Neural progenitor cell (in vitro differentiated cells): ENCODE data around the gene PHF12. TPM values are rescaled to one million over a fixed set of nuclear protein-coding genes. Genes with fewer than 3 reads are reported as not detected.

Experiments
- DNase-seq: peaks from one replicate; pipeline ENCODE4 v3.0.0-alpha.2; 2016; ENCODE audit warnings: low spot score
- H2AFZ ChIP-seq: fragments of 200-600 bp; sonication (generic); replicated peaks from 2 replicates; pipeline ENCODE4 v1.6.1; 2016; ENCODE audit warnings: antibody characterized with exemption
- H3F3A ChIP-seq: fragments of 200-600 bp; sonication (generic); 2 replicates; pipeline ENCODE4 v1.6.1; 2016; ENCODE audit warnings: antibody characterized with exemption, low read depth
- H3K27ac ChIP-seq: fragments of 200-600 bp; sonication (generic); 2 replicates; pipeline ENCODE4 v1.5.1; 2016; ENCODE audit warnings: mild to moderate bottlenecking
- H3K27me3 ChIP-seq: fragments of 200-600 bp; sonication (generic); 2 replicates; pipeline ENCODE4 v1.6.1; 2016; ENCODE audit warnings: mild to moderate bottlenecking, moderate library complexity
- H3K36me3 ChIP-seq: fragments of 200-600 bp; sonication (generic); 2 replicates; pipeline ENCODE4 v1.5.1; 2016
- H3K4me1 ChIP-seq: fragments of 200-600 bp; sonication (generic); 2 replicates; pipeline ENCODE4 v1.6.1; 2016; ENCODE audit warnings: mixed run types
- H3K4me2 ChIP-seq: fragments of 200-600 bp; sonication (generic); 2 replicates; pipeline ENCODE4 v1.6.1; 2016
- H3K4me3 ChIP-seq: fragments of 200-600 bp; sonication (generic); 2 replicates; pipeline ENCODE4 v1.5.1; 2016
- H3K79me2 ChIP-seq: fragments of 200-600 bp; sonication (generic); 2 replicates; pipeline ENCODE4 v1.6.1; 2016; ENCODE audit warnings: low read depth
- H3K9ac ChIP-seq: fragments of 200-600 bp; sonication (generic); 2 replicates; pipeline ENCODE4 v1.6.1; 2016
- H3K9me3 ChIP-seq: fragments of 200-600 bp; sonication (generic); 2 replicates; pipeline ENCODE4 v1.5.1; 2016; ENCODE audit warnings: low read depth
- H4K20me1 ChIP-seq: fragments of 200-600 bp; sonication (generic); 2 replicates; pipeline ENCODE4 v1.6.1; 2016; ENCODE audit warnings: low read depth
- H3K27ac Mint-ChIP-seq: 3 replicates; pipeline ENCODE4 v1.8.0; 2021; ENCODE audit warnings: mixed read lengths
- H3K27me3 Mint-ChIP-seq: 2 replicates; pipeline ENCODE4 v1.8.0; 2022; ENCODE audit warnings: low read depth, mild to moderate bottlenecking, inconsistent platforms, moderate library complexity, mixed read lengths; ENCODE audit not compliant: insufficient read depth
- H3K36me3 Mint-ChIP-seq: 3 replicates; pipeline ENCODE4 v1.8.0; 2021; ENCODE audit warnings: mixed read lengths
- H3K4me1 Mint-ChIP-seq: 3 replicates; pipeline ENCODE4 v1.8.0; 2021; ENCODE audit warnings: mixed read lengths
- H3K4me3 Mint-ChIP-seq: 3 replicates; pipeline ENCODE4 v1.8.0; 2021; ENCODE audit warnings: mild to moderate bottlenecking, moderate library complexity, mixed read lengths
- H3K9me3 Mint-ChIP-seq: 3 replicates; pipeline ENCODE4 v1.8.0; 2020; ENCODE audit warnings: mixed read lengths
- EZH2 ChIP-seq: fragments of 200-600 bp; sonication (generic); IDR thresholded peaks from 2 replicates; pipeline ENCODE4 v1.6.1; 2017; ENCODE audit warnings: antibody characterized with exemption, mild to moderate bottlenecking, moderate library complexity
- EZH2phosphoT487 ChIP-seq: fragments of 200-600 bp; sonication (generic); IDR thresholded peaks from 2 replicates; pipeline ENCODE4 v1.6.1; 2017; ENCODE audit warnings: antibody characterized with exemption
- total RNA-seq: library from RNA; depleted of rRNA; stranded (reverse); fragments of >200 nt; gene quantifications from 2 replicates; pipeline ENCODE4 v1.2.3, GENCODE V29; 2015; ENCODE audit warnings: low replicate concordance
- TF ChIP-seq, protein P1 (sequence below): fragments of 200-600 bp; sonication (generic); IDR thresholded peaks from 2 replicates; pipeline ENCODE4 v1.5.1; 2017; ENCODE audit warnings: antibody characterized with exemption, mild to moderate bottlenecking

PHF12 gene
- total RNA-seq, 1 donor from 2014 or later = 49.1 TPM

- Mint-ChIP-seq H3K27me3 (peaks cover 9% of the 10 kb centered on the region), H3K9me3 (no peaks in the 10 kb centered on the region), H3K4me3 (no peak overlapping the region), H3K4me1 (no peaks in the 10 kb centered on the region), H3K36me3 (no peaks in the 10 kb centered on the region), H3K27ac (no peak overlapping the region)
- no peak for TF ChIP-seq EZH2phosphoT487
- TF ChIP-seq, protein P1, sequence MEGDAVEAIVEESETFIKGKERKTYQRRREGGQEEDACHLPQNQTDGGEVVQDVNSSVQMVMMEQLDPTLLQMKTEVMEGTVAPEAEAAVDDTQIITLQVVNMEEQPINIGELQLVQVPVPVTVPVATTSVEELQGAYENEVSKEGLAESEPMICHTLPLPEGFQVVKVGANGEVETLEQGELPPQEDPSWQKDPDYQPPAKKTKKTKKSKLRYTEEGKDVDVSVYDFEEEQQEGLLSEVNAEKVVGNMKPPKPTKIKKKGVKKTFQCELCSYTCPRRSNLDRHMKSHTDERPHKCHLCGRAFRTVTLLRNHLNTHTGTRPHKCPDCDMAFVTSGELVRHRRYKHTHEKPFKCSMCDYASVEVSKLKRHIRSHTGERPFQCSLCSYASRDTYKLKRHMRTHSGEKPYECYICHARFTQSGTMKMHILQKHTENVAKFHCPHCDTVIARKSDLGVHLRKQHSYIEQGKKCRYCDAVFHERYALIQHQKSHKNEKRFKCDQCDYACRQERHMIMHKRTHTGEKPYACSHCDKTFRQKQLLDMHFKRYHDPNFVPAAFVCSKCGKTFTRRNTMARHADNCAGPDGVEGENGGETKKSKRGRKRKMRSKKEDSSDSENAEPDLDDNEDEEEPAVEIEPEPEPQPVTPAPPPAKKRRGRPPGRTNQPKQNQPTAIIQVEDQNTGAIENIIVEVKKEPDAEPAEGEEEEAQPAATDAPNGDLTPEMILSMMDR = no peak
- TF ChIP-seq EZH2 = no peak
- peaks cover 13% of the 10 kb centered on the region for H4K20me1 ChIP-seq
- no peaks in the 10 kb centered on the region for H3K79me2 ChIP-seq
- H3K36me3 ChIP-seq = no peaks in the 10 kb centered on the region
- H3K27me3 ChIP-seq = no peaks in the 10 kb centered on the region
- no peaks in the 10 kb centered on the region for H3K9me3 ChIP-seq
- H2AFZ ChIP-seq = no peak overlapping the region
- peaks cover 14% of the 10 kb centered on the region for H3F3A ChIP-seq
- H3K4me1 ChIP-seq = no peaks in the 10 kb centered on the region
- no peak overlapping the region for H3K27ac ChIP-seq
- no peak overlapping the region for H3K4me3 ChIP-seq
- no peak for DNase-seq
- H3K9ac ChIP-seq = no peak overlapping the region
- H3K4me2 ChIP-seq = no peak overlapping the region
Measured at GRCh38 chr17:28956861-28957260, 5.5 kb upstream of the PHF12 start.

DNA sequence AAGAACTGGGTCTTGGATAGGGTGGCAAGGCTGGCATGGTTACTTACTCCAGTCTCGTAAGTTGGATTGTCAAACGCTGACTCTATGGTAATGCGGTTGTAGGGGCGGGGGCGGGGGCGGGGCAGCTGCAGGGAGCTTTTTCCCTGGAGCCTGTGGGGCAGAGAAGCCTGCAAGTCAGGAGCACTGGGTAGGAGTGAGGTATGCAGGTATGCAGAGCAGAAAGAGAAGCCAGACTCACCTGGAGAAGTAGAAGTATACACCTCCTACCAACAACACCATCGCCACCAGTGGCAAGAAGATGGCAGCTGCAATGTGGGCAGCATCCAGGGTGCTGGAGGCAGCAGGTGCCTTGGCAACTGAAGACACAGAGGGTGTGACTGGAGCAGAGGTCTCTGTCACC, 4.8 kb upstream of the PHF12 start:
- H3K4me1 Mint-ChIP-seq = no peaks in the 10 kb centered on the region
- Histone ChIP-seq H3F3A (peaks cover 18% of the 10 kb centered on the region), H3K27ac (no peak overlapping the region), H3K9ac (no peak overlapping the region), H4K20me1 (peaks cover 13% of the 10 kb centered on the region), H3K4me3 (no peak overlapping the region), H3K27me3 (no peaks in the 10 kb centered on the region), H3K4me1 (no peaks in the 10 kb centered on the region), H3K36me3 (no peaks in the 10 kb centered on the region), H3K4me2 (no peak overlapping the region), H3K9me3 (no peaks in the 10 kb centered on the region), H2AFZ (no peak overlapping the region), H3K79me2 (peaks cover 1% of the 10 kb centered on the region)
- no peak for DNase-seq
- no peaks in the 10 kb centered on the region for H3K9me3 Mint-ChIP-seq
- TF ChIP-seq EZH2phosphoT487 = no peak
- TF ChIP-seq, protein P1 = no peak
- no peak for TF ChIP-seq EZH2
- H3K27ac Mint-ChIP-seq = no peak overlapping the region
- H3K36me3 Mint-ChIP-seq = no peaks in the 10 kb centered on the region
- H3K27me3 Mint-ChIP-seq = peaks cover 6% of the 10 kb centered on the region
- H3K4me3 Mint-ChIP-seq = no peak overlapping the region

DNA sequence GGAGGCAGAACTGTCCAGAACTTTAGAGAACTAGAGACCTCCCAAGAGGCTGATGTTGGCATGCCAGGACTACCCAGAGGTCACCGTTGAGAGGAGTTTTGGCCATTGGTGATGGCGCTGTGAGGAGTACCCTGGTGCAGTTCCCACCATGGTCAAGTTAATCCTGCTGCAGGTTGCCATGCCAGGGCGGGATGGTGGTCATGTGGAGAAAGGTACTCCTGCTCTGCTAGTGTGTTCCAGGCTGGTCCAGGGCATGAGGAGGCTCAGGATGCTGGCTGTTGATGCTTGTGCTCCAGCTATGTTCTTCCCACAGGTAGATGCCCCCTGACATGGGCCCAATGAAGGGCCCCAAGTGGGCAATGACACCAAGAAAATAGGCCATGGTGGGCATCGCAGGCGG, 4.1 kb upstream of the PHF12 start:
- peaks cover 8% of the 10 kb centered on the region for H3K79me2 ChIP-seq
- Mint-ChIP-seq H3K27me3 (peaks cover 3% of the 10 kb centered on the region), H3K9me3 (no peaks in the 10 kb centered on the region), H3K27ac (no peak overlapping the region), H3K4me1 (no peaks in the 10 kb centered on the region), H3K36me3 (no peaks in the 10 kb centered on the region), H3K4me3 (no peak overlapping the region)
- H3K4me2 ChIP-seq = no peak overlapping the region
- H3K27ac ChIP-seq = no peak overlapping the region
- no peaks in the 10 kb centered on the region for H3K9me3 ChIP-seq
- no peaks in the 10 kb centered on the region for H3K4me1 ChIP-seq
- peaks cover 13% of the 10 kb centered on the region for H4K20me1 ChIP-seq
- peaks cover 26% of the 10 kb centered on the region for H3F3A ChIP-seq
- no peak overlapping the region for H3K4me3 ChIP-seq
- DNase-seq = no peak
- H3K27me3 ChIP-seq = no peaks in the 10 kb centered on the region
- no peak overlapping the region for H3K9ac ChIP-seq
- no peaks in the 10 kb centered on the region for H3K36me3 ChIP-seq
- H2AFZ ChIP-seq = no peak overlapping the region
- TF ChIP-seq, protein P1 = no peak
- TF ChIP-seq EZH2phosphoT487 (no peak), EZH2 (no peak)
